H1 (cell line): ENCODE data around the gene SCG2. TPM values are rescaled to one million over a fixed set of nuclear protein-coding genes. Genes with fewer than 3 reads are reported as not detected.

Source experiments
- CTCF ChIA-PET: fragments of 300-600 bp; sonication (Branson Sonifier 250); formaldehyde crosslinking; loops from one replicate; lab custom pipeline; 2021; ENCODE audit not compliant: partially characterized antibody; lab: Charles Lee
- POLR2A ChIA-PET: fragments of 300-600 bp; sonication (Branson Sonifier 250); formaldehyde crosslinking; loops from one replicate; lab custom pipeline; 2021; ENCODE audit warnings: inconsistent platforms; ENCODE audit not compliant: partially characterized antibody; lab: Charles Lee
- DNase-seq, 2 experiments: peaks; one replicate each; pipeline versions ENCODE4 v3.0.0 to v3.0.0-alpha.2; 2010 to 2022; ENCODE audit warnings: low spot score in 2 of 2, low read depth in 1 of 2, mixed read lengths in 1 of 2
- FAIRE-seq: peaks from 2 replicates; lab custom pipeline; 2011; peaks lifted over from hg19 to GRCh38; lab: Jason Lieb, UNC
- H2AFZ ChIP-seq: 2 replicates; pipeline ENCODE4 v1.8.1; 2012; ENCODE audit warnings: low read length, inconsistent platforms
- H2AK5ac ChIP-seq: 2 replicates; pipeline ENCODE4 v1.6.1; 2013; ENCODE audit warnings: low read depth, low read length
- H2BK120ac ChIP-seq: replicated peaks from 2 replicates; pipeline ENCODE3; 2013; ENCODE audit warnings: low read depth, low read length, inconsistent platforms
- H2BK12ac ChIP-seq: 2 replicates; pipeline ENCODE4 v1.6.1; 2013; ENCODE audit warnings: low read depth, low read length
- H2BK15ac ChIP-seq: 2 replicates; pipeline ENCODE4 v1.6.1; 2013; ENCODE audit warnings: low read length
- H2BK20ac ChIP-seq: 2 replicates; pipeline ENCODE4 v1.6.1; 2013; ENCODE audit warnings: low read length
- H2BK5ac ChIP-seq: 2 replicates; pipeline ENCODE4 v1.6.1; 2013; ENCODE audit warnings: low read depth, low read length
- H3K14ac ChIP-seq: 2 replicates; pipeline ENCODE4 v1.6.1; 2013; ENCODE audit warnings: inconsistent platforms; ENCODE audit not compliant: insufficient read length
- H3K18ac ChIP-seq: 2 replicates; pipeline ENCODE4 v1.6.1; 2013; ENCODE audit warnings: low read length; ENCODE audit errors: extremely low read depth
- H3K23ac ChIP-seq: 2 replicates; pipeline ENCODE4 v1.6.1; 2013; ENCODE audit warnings: inconsistent platforms; ENCODE audit not compliant: insufficient read length
- H3K23me2 ChIP-seq: 2 replicates; pipeline ENCODE4 v1.6.1; 2013; ENCODE audit warnings: low read depth, low read length
- H3K27ac ChIP-seq: 2 replicates; pipeline ENCODE4 v1.6.1; 2011; ENCODE audit warnings: low read depth, low read length, inconsistent platforms
- H3K27me3 ChIP-seq, 4 experiments: replicated peaks in 1 of 4; 1 replicate in 1 of 4; 2 replicates in 3 of 4; pipeline versions ENCODE4 v1.6.1 to v1.8.1; 2011 to 2013; ENCODE audit warnings: low read length in 3 of 4, mild to moderate bottlenecking in 3 of 4, inconsistent platforms in 2 of 4, mixed read lengths in 2 of 4, moderate library complexity in 1 of 4; ENCODE audit not compliant: control insufficient read depth in 3 of 4, insufficient read depth in 3 of 4; ENCODE audit errors: extremely low read depth in 1 of 4
- H3K36me3 ChIP-seq, 4 experiments: 2 replicates each; pipeline versions ENCODE4 v1.6.1 to v1.8.1; 2011 to 2013; ENCODE audit warnings: mild to moderate bottlenecking in 4 of 4, low read length in 3 of 4, moderate library complexity in 2 of 4, control low read depth in 1 of 4, inconsistent platforms in 1 of 4; ENCODE audit not compliant: insufficient read depth in 4 of 4, control insufficient read depth in 2 of 4
- H3K4ac ChIP-seq: replicated peaks from 2 replicates; pipeline ENCODE3; 2013; ENCODE audit warnings: low read length, low read depth, mixed read lengths, inconsistent platforms; ENCODE audit not compliant: insufficient read length
- H3K4me1 ChIP-seq, 4 experiments: replicated peaks in 1 of 4; 1 replicate in 1 of 4; 2 replicates in 3 of 4; pipeline versions ENCODE4 v1.6.1 to v1.8.1; 2011 to 2013; ENCODE audit warnings: low read length in 3 of 4, inconsistent platforms in 2 of 4, mixed read lengths in 1 of 4; ENCODE audit not compliant: insufficient read depth in 4 of 4, control insufficient read depth in 3 of 4
- H3K4me2 ChIP-seq, 2 experiments: 2 replicates each; pipeline versions ENCODE4 v1.6.1 to v1.8.1; 2011 to 2013; ENCODE audit warnings: low read depth in 2 of 2, low read length in 2 of 2, control low read depth in 1 of 2, inconsistent platforms in 1 of 2, mild to moderate bottlenecking in 1 of 2; ENCODE audit not compliant: insufficient read depth in 1 of 2
- H3K4me3 ChIP-seq, 4 experiments: fragments of 200-600, 300-600 bp in 1 of 4; sonication (generic), shearing (Covaris generic), sonication (Bioruptor Twin) in 1 of 4; 2 replicates each; pipeline versions ENCODE4 v1.5.1 to v1.8.1; 2011 to 2016; ENCODE audit warnings: low read length in 4 of 4, low read depth in 3 of 4, control low read depth in 2 of 4, inconsistent platforms in 2 of 4, mild to moderate bottlenecking in 2 of 4, mixed read lengths in 1 of 4, moderate library complexity in 1 of 4; ENCODE audit not compliant: insufficient read depth in 2 of 4; ENCODE audit errors: extremely low read depth in 1 of 4
- H3K56ac ChIP-seq: replicated peaks from 2 replicates; pipeline ENCODE3; 2013; ENCODE audit warnings: low read depth, mild to moderate bottlenecking, mixed read lengths, low read length, inconsistent platforms; ENCODE audit not compliant: insufficient read length
- H3K79me1 ChIP-seq: 2 replicates; pipeline ENCODE4 v1.6.1; 2013; ENCODE audit warnings: low read depth, low read length, control low read depth
- H3K79me2 ChIP-seq, 2 experiments: 2 replicates each; pipeline versions ENCODE4 v1.6.1 to v1.8.1; 2012 to 2013; ENCODE audit warnings: low read length in 2 of 2, mild to moderate bottlenecking in 2 of 2, inconsistent platforms in 1 of 2; ENCODE audit not compliant: insufficient read depth in 2 of 2, control insufficient read depth in 1 of 2
- H3K9ac ChIP-seq, 4 experiments: replicated peaks in 1 of 4; 1 replicate in 1 of 4; 2 replicates in 3 of 4; pipeline versions ENCODE4 v1.6.1 to v1.8.1; 2011 to 2013; ENCODE audit warnings: low read depth in 3 of 4, low read length in 3 of 4, control low read depth in 2 of 4, mild to moderate bottlenecking in 2 of 4, moderate library complexity in 2 of 4, inconsistent platforms in 1 of 4; ENCODE audit errors: extremely low read depth in 1 of 4
- H3K9me3 ChIP-seq, 2 experiments: 2 replicates each; pipeline versions ENCODE4 v1.6.1 to v1.8.1; 2012 to 2013; ENCODE audit warnings: mild to moderate bottlenecking in 2 of 2, moderate library complexity in 2 of 2, control low read depth in 1 of 2, inconsistent platforms in 1 of 2, low read depth in 1 of 2, low read length in 1 of 2, mixed read lengths in 1 of 2; ENCODE audit not compliant: insufficient read depth in 2 of 2
- H4K20me1 ChIP-seq, 2 experiments: replicated peaks in 1 of 2; 2 replicates each; pipeline versions ENCODE3 to v1.8.1; 2011 to 2013; ENCODE audit warnings: inconsistent platforms in 2 of 2, low read length in 2 of 2, mild to moderate bottlenecking in 1 of 2; ENCODE audit not compliant: insufficient read depth in 2 of 2, control insufficient read depth in 1 of 2
- H4K5ac ChIP-seq: 2 replicates; pipeline ENCODE4 v1.6.1; 2013; ENCODE audit warnings: low read length, low read depth, mixed read lengths, inconsistent platforms; ENCODE audit not compliant: insufficient read length
- H4K8ac ChIP-seq: 2 replicates; pipeline ENCODE4 v1.8.0; 2013; ENCODE audit warnings: mild to moderate bottlenecking, moderate library complexity, low read length, inconsistent platforms; ENCODE audit not compliant: insufficient read depth; ENCODE audit errors: extremely low read depth
- H4K91ac ChIP-seq: replicated peaks from 2 replicates; pipeline ENCODE3; 2013; ENCODE audit warnings: low read length, mixed read lengths, inconsistent platforms; ENCODE audit not compliant: insufficient read length
- BRCA1 ChIP-seq: IDR thresholded peaks from 2 replicates; pipeline ENCODE4 v1.6.1; 2012; ENCODE audit warnings: low read depth, low read length, improper control_type of control experiment
- CHD1 ChIP-seq: IDR thresholded peaks from 2 replicates; pipeline ENCODE4 v1.6.1; 2012; ENCODE audit warnings: low read depth, low read length, improper control_type of control experiment
- CTBP2 ChIP-seq: IDR thresholded peaks from 2 replicates; pipeline ENCODE4 v1.7.0; 2011; ENCODE audit warnings: borderline replicate concordance, mild to moderate bottlenecking, moderate library complexity, mixed read lengths, low read length; ENCODE audit not compliant: insufficient read depth, insufficient read length
- HDAC6 ChIP-seq: IDR thresholded peaks from one replicate; pipeline ENCODE4 v1.7.1; 2012; ENCODE audit warnings: low read depth, mild to moderate bottlenecking, inconsistent platforms, low read length, moderate library complexity
- KDM1A ChIP-seq: fragments of 200-600, 300-600 bp; sonication (generic); IDR thresholded peaks from 2 replicates; pipeline ENCODE4 v1.7.1; 2016; ENCODE audit warnings: mild to moderate bottlenecking, low read length, borderline replicate concordance
- KDM4A ChIP-seq: IDR thresholded peaks from one replicate; pipeline ENCODE4 v1.7.1; 2012; ENCODE audit warnings: low read depth, mild to moderate bottlenecking, moderate library complexity, low read length, inconsistent platforms; ENCODE audit not compliant: severe bottlenecking
- PHF8 ChIP-seq: fragments of 200-600 bp; sonication (generic); conservative IDR thresholded peaks from 2 replicates; pipeline ENCODE4 v1.7.1; 2012; ENCODE audit warnings: low read depth, mild to moderate bottlenecking, inconsistent platforms, low read length, moderate library complexity
- POLR2A ChIP-seq, 2 experiments: IDR thresholded peaks; 1 replicate in 1 of 2; 2 replicates in 1 of 2; pipeline ENCODE4 v1.6.1; 2011; ENCODE audit warnings: low read depth in 2 of 2, low read length in 2 of 2, mild to moderate bottlenecking in 2 of 2; ENCODE audit errors: control extremely low read depth in 1 of 2
- POLR2AphosphoS5 ChIP-seq: IDR thresholded peaks from 2 replicates; pipeline ENCODE4 v1.6.1; 2011; ENCODE audit warnings: low read depth, low read length
- WGBS, 2 experiments: shearing (Covaris generic) in 1 of 2; methylation state at CpG; one replicate each; pipeline versions ENCODE4 v1.1.6 to v1.1.7; 2013 to 2015; ENCODE audit warnings: low lambda C conversion rate in 2 of 2, mixed read lengths in 2 of 2, inconsistent platforms in 1 of 2, low coverage in 1 of 2, missing lambda C conversion rate in 1 of 2; ENCODE audit not compliant: insufficient replicate concordance in 2 of 2, insufficient coverage in 1 of 2, insufficient read length in 1 of 2; ENCODE audit errors: extremely low coverage in 1 of 2, missing lambda C conversion rate in 1 of 2; 5-methylcytosine and 5-hydroxymethylcytosine counted together
- polyA plus RNA-seq, 7 experiments: library from polyadenylated mRNA; depleted of rRNA in 3 of 7; stranded (reverse) in 5 of 7; unstranded in 2 of 7; fragments of >200 nt in 5 of 7; fragments of 200-250 nt in 2 of 7; gene quantifications; 1 replicate in 5 of 7; 2 replicates in 1 of 7; 4 replicates in 1 of 7; pipeline versions ENCODE4 v1.2.1 to v1.2.3, GENCODE V29; 2011 to 2013; ENCODE audit warnings: missing spikeins in 2 of 7, mixed read lengths in 2 of 7
- total RNA-seq: library from RNA; stranded (reverse); fragmentation: NEBNext Ultra II Directional; extraction: Animal tissue kit (Norgen Biotek cat#: 25700); gene quantifications from 2 replicates; pipeline ENCODE4 v1.2.1, GENCODE V29; 2021

SCG2 gene
- total and polyA plus RNA-seq, 2 of the 8 experiments (the other 6 are each of a cell fraction or from before 2014, with no cell fraction given): 0.54 to 1.0 TPM

GRCh38 chr2:223596208-223596607 lies 6.0 kb downstream of the SCG2 start:
- no peak overlapping the region for H2AFZ ChIP-seq
- H3K4me3 ChIP-seq: no peak overlapping the region
- no peak overlapping the region for H3K56ac ChIP-seq
- H2AK5ac ChIP-seq: no peak overlapping the region
- H4K20me1 ChIP-seq: no peaks in the 10 kb centered on the region
- no peak overlapping the region for H2BK15ac ChIP-seq
- H3K14ac ChIP-seq: no peak overlapping the region
- no peak overlapping the region for H4K5ac ChIP-seq
- no peak overlapping the region for H2BK20ac ChIP-seq
- no peaks in the 10 kb centered on the region for H3K79me1 ChIP-seq
- no peak overlapping the region for H3K27ac ChIP-seq
- H4K91ac ChIP-seq: no peak overlapping the region
- no peak overlapping the region for H3K23ac ChIP-seq
- no peaks in the 10 kb centered on the region for H3K23me2 ChIP-seq
- H3K4me2 ChIP-seq: no peak overlapping the region
- DNase-seq: no peak
- FAIRE-seq: no peak
- H3K4ac ChIP-seq: no peak overlapping the region
- H3K18ac ChIP-seq: no peak overlapping the region
- H2BK120ac ChIP-seq: no peak overlapping the region
- CTCF ChIA-PET: no interaction called here
- H2BK5ac ChIP-seq: no peak overlapping the region
- POLR2A ChIA-PET: no interaction called here
- 90% methylated on average over 1 of the region's 1 CpG; no CpG with 5 or more reads in 1 of the 2 experiments for WGBS, 2 experiments
- H3K27me3 ChIP-seq: no peaks in the 10 kb centered on the region
- H3K36me3 ChIP-seq: no peaks in the 10 kb centered on the region; a peak in 1 of 8 replicates
- H2BK12ac ChIP-seq: no peak overlapping the region
- H4K8ac ChIP-seq: no peak overlapping the region
- no peak overlapping the region for H3K9ac ChIP-seq
- no peaks in the 10 kb centered on the region for H3K9me3 ChIP-seq
- H3K79me2 ChIP-seq: no peaks in the 10 kb centered on the region
- no peak for TF ChIP-seq CTBP2
- TF ChIP-seq HDAC6: no peak
- no peak for TF ChIP-seq KDM4A
- TF ChIP-seq KDM1A: no peak
- no peak for TF ChIP-seq POLR2AphosphoS5
- TF ChIP-seq BRCA1: no peak
- no peak for TF ChIP-seq CHD1
- TF ChIP-seq POLR2A (IDR thresholded peaks at IDR 0.05; ENCODE audit: control extremely low read depth in 1 of 2, low read depth in 2 of 2, low read length in 2 of 2): no peak
- no peak for TF ChIP-seq PHF8
- TF ChIP-seq, all 59 proteins: peak for 0
- no peaks in the 10 kb centered on the region for H3K4me1 ChIP-seq
